Activated T-helper 9 cell treated with anti-CD3 and anti-CD28 coated beads, Interleukin-2, amount 50 U/mL, for 16 hours (primary cell): ENCODE measurements around the gene FNDC8.
"Not testable (repeated sequence)": the region's sequence is repeated elsewhere in the genome, so short reads cannot be mapped to it uniquely, and the experiment has no call there.

Source experiments
- DNase-seq: peaks from one replicate; pipeline ENCODE4 v3.0.0-alpha.2; 2020; ENCODE audit warnings: low read depth

FNDC8 gene

GRCh38 chr17:35121315-35121714, at the start of gene FNDC8:
FNDC8 (plus strand) TSS chr17:35121615; CDS start chr17:35121694, 79 bp downstream.
- no peak for DNase-seq

DNA sequence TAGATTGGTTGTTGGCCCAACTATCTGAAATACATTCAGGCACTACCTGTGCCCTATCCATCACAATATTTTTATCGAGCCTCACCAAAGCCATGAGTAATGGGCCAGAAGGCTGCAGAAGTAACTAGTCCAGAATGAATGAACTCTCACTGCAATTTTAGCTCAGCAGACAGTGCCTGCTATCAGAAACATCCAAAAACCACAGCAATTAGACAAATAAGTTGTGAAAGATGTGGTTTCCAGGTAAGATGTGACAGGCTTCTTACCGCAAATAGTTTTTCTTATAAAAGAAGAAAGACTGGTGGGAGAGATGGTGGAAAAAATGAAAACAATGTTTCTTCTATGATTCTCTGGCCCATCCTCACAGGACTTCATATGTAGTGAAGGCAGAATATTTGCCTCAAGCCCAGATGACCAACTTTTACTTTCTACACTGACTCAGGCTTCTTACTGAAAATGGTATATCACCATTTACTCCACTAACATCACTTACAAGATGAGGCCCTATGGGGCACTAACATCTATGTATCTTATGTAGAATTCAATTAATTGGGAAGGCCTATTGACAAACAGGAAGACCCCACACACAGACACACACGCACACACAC, 48.1 kb upstream of the FNDC8 start:
- DNase-seq = no peak

- DNase-seq = no peak
Measured at GRCh38 chr17:35073991-35074627, 47.3 kb upstream of the FNDC8 start.

GRCh38 chr17:35074711-35075707, 46.4 kb upstream of the FNDC8 start:
- no peak for DNase-seq

DNA sequence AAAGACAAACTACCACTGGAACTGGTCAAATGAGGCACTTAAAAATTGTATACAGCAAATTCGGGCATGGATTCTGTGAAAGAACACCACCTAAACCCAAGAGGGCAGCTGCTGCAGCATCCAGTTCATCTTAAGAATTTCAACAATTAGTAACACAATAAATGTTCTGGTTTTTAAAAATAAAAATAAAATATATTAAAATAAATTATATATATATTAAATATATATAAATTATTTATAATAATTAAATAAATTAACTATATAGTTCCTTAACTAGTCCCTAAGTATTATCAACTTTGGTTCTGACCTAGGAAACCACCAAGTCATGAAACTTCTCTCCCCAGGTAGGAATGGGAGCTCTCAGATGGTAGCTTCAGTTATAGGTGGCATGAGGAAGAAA, 44.5 kb upstream of the FNDC8 start:
- no peak for DNase-seq

DNA sequence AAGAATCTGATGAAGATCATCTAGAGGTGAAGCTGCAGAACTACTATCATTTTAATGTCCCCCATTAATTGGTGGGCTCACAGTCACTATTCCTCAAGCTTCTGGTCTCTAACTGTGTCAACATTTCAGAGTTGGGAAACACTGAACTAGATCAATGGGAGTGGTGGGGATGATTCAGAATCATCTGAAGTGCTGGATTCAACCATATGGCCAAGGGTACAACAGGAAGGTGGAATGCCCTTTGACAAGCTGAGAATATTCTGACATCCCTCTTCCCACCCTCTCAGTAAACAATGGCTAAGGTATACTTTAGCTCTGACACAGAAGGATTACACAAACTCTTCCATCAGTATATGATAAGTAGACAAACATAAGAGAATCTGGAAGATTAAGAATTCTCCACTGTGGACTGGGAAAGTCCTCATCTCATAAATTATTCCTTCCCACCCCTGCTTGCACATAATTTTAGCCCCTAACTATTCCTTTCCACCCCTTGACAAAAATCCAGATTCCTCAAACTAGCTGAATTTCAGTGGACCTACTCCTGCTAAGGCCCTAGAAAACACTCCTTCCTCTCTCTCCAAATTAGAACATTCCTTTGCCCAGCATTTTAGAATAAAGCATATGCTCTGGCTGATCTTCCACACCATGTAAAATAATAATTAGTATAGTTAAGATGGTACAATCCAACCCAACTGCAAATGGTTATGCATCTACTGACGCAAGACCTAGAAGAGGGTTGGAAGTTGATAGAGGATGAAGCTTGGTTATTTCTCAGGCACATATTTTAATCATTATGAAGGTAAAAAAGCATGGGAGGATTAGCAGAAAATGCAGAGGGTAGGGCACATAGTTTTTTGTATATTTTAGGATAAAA, 41.6 kb upstream of the FNDC8 start:
- no peak for DNase-seq

- no peak for DNase-seq
Measured at GRCh38 chr17:35080536-35080935, 40.9 kb upstream of the FNDC8 start.

GRCh38 chr17:35081638-35082037, 39.8 kb upstream of the FNDC8 start:
- DNase-seq = no peak

GRCh38 chr17:35082073-35082657, 39.2 kb upstream of the FNDC8 start:
- DNase-seq = no peak

GRCh38 chr17:35083071-35083470, 38.3 kb upstream of the FNDC8 start:
- DNase-seq = no peak

- DNase-seq = no peak
Measured at GRCh38 chr17:35084987-35085386, 36.4 kb upstream of the FNDC8 start.

DNA sequence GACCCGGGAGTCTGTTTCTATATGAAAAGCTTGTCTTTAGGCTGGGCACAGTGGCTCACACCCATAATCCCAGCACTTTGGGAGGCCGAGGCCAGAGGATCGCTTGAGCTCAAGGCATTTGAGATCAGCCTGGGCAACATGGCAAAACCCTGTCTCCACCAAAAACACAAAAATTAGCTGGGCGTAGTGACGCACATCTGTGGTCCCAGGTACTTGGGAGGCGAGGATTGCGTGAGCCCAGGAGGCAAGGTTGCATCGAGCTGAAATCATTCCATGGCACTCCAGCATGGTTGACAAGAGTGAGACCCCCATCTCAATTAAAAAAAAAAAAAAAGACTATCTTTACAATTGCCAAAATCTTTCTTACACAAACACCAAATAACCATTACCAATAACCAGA, 35.3 kb upstream of the FNDC8 start:
- no peak for DNase-seq

DNA sequence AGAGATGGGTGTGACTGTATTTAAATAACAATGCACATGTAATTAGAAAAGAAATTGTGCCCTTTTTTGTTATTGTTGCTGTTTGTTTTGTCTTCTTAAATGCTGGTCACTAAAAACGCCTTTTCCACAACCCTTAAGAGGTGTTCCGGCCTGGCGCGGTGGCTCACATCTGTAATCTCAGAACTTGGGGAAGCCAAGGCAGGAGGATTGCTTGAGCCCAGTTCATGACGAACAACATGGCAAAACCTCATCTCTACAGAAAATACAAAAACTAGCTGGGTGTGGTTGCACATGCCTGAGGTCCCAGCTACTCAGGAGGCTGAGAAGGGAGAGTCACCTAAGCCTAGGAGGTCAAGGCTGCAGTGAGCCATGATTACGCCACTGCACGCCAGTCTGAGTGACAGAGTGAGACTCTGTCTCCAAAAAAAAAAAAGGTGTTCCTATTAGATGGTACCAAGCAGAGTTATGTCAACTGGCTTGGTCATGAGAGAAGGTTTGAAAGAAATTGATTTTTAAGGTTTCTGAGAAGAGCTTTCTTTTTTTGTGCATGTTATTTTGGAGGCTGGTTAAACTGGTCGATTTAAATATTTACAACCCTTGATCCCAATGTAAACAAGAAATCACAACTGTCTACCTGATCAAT, 34.4 kb upstream of the FNDC8 start:
- no peak for DNase-seq

DNA sequence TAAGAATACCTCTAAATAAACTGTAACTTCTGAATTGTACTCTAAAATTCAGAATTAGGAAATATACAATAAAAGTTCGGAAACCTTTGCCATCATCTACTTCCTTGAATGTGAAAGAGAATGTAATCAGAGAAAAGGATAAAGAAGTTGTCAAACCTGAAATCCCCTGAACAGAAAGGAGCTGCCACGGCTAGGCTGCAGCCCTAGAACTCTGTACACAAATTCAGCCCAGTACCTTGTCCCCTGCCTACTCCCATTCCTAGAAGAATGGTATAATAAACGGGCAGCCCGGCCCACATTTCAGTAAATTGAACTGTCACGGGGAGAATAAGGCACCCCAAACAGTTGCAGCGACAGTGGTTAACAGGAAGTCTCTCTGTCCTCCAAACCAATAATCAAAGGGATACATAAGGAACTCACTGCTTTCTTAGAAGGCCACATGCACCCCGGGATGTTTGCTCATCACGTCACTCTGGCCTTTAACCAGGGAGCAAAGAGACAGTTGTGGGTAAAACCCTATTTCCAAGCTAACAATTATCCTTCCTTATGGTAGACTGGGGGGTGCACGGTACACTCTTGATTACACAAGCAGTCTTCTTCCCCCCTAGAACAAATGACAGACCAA, 33.6 kb upstream of the FNDC8 start:
- DNase-seq = no peak

DNA sequence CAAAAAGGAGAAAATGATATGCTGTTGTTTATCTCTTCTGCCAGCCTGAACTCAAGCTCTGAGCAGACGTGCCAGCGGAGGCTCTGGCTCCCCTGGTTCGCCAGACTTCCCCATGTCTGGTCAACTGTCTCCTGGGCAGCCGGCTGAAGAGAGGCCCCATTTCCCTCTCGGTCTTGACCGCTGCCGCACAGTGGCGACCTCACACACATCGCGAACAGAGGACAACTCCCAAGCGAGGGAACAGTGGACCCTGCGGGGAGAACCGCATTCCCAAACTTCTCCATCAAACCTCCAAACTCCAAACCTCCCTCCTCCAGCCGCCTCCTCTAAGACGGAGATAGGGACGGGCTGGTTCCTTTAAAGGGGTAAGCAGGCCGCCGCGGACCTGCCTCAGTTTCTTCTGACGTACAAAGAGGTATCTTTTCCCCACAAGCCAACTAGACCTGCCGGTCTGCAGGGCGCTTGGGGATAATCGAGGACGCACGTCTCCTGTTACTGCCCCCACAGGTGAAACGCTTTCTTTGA, 33.0 kb upstream of the FNDC8 start:
- no peak for DNase-seq

DNA sequence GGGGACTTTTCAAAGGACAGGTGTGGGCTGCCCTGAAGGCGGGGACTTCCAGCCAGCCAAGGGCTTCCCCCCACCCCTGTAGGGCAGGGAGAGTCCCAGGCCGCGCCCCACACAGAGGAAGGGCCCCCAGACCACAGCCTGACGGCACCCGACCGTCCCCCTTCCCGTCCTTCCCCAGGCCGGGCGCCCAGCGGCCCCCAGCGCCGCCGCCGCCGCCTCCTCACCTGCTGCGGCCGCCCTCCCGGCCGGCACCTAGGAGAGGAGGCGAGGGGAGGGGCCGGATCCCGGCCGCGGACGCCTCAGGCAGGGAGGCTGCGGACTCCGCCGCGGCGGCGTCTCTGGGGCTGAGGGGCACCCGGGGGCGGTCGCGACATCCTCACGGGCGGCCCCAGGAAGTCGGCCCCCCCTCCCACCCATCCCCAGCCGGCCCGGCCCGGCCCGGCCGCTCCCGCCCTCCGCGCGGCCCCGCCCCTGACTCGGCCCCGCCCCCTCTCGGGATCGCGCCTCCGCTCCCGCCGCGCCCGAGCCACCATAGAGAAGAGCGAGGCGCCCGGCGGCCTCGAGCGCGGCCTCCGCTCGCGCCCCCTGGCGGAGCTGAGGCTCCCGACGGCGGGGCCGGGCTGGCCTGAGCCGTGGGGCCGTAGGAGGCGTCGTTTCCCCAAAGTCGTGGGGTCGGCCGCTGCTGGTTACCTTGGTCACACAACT, 32.4 kb upstream of the FNDC8 start:
- DNase-seq = peak; percentile 87

- DNase-seq = peak; percentile 24
Measured at GRCh38 chr17:35089586-35090296, 31.7 kb upstream of the FNDC8 start.

GRCh38 chr17:35090707-35091106, 30.7 kb upstream of the FNDC8 start:
- DNase-seq = not testable (repeated sequence)

- no peak for DNase-seq
Measured at GRCh38 chr17:35094902-35095301, 26.5 kb upstream of the FNDC8 start.
